ENCODE measurements around the gene ARID2. TPM values are rescaled to one million over a fixed set of nuclear protein-coding genes. Genes with fewer than 3 reads are reported as not detected.

Gene ARID2
- total and polyA plus RNA-seq, 2 of the 13 experiments (the other 11 are each of a cell fraction or from before 2014, with no cell fraction given), result 15.9 to 22.2 TPM

DNA sequence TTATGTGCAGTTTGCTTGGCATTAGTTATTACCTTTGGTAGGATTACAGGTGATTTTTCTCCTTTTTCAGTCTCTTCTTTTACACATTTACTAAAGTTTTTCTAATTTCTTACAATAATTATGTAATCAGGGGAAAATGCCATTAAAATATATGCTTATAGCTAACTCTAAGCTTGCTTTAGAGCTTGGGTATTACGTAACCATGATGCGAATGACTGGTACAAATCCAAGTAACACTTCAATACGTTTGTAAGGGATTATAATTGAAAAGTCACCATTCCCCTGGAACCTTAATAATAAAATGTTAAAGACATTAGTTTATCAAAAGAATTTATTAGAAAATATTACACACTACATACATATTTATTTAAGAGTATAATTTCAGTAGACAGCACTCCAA is 189.3 kb downstream of the ARID2 start:
- BruUV-seq (replicated peaks), result no TSS peak
- FAIRE-seq (no peak), DNase-seq (ENCODE audit: low spot score) (no peak), ATAC-seq (no peak)
- Histone ChIP-seq H3K9me3 (ENCODE audit: low read length) (no peaks in the 10 kb centered on the region), H3K9ac (ENCODE audit: insufficient read depth, low read depth, low read length) (no peak overlapping the region), H3K4me3 (replicated peaks in 1 of 3; ENCODE audit: insufficient read depth in 1 of 3, low read depth in 2 of 3, low read length in 3 of 3) (no peak overlapping the region), H3K79me2 (ENCODE audit: insufficient read depth, low read length) (no peaks in the 10 kb centered on the region), H3K27me3 (ENCODE audit: control insufficient read depth in 1 of 2, insufficient read depth in 2 of 2, low read length in 2 of 2) (no peaks in the 10 kb centered on the region), H3K4me1 (ENCODE audit: insufficient read depth, low read length) (no peaks in the 10 kb centered on the region), H4K20me1 (ENCODE audit: insufficient read depth, low read length) (no peaks in the 10 kb centered on the region), H3K4me2 (ENCODE audit: low read depth, low read length) (no peak overlapping the region), H3K27ac (ENCODE audit: extremely low read length, insufficient read depth, low read length) (no peak overlapping the region), H3K36me3 (replicated peaks in 1 of 2; ENCODE audit: control insufficient read depth in 1 of 2, insufficient read depth in 2 of 2, low read length in 2 of 2) (peaks cover 2 to 16% of the 10 kb centered on the region in 2 experiments; a peak in 4 of 5 replicates), H2AFZ (ENCODE audit: low read length) (no peak overlapping the region)
- in situ Hi-C loops (cut with HindIII; ENCODE audit: extremely low pct_ligation_motif_present, low pct_unique_long_range_greater_than_20kb) (no loop called here), intact Hi-C loops (cut with micrococcal nuclease; ENCODE audit: unreplicated experiment) (no loop called here)
- no peak for TF ChIP-seq SUZ12 (IDR thresholded peaks at IDR 0.05; ENCODE audit: low read depth, low read length)
- no peak for TF ChIP-seq POLR2A (IDR thresholded peaks at IDR 0.05; ENCODE audit: insufficient read depth in 1 of 2, low read depth in 2 of 2, low read length in 2 of 2)
- peak; percentile 84 for TF ChIP-seq CEBPB (IDR thresholded peaks at IDR 0.05; ENCODE audit: borderline replicate concordance, low read depth, low read length)
- TF ChIP-seq CENPT (CRISPR knock-in tag; IDR thresholded peaks at IDR 0.05; ENCODE audit: low read depth), result no peak
- no peak for TF ChIP-seq ZFP1 (CRISPR knock-in tag; IDR thresholded peaks at IDR 0.05)
- no peak for TF ChIP-seq HNF4G (IDR thresholded peaks at IDR 0.05; ENCODE audit: borderline replicate concordance, low read depth, low read length)
- TF ChIP-seq HNF4G (CRISPR knock-in tag; IDR thresholded peaks at IDR 0.05; ENCODE audit: borderline replicate concordance, low read depth), result no peak
- no peak for TF ChIP-seq STAT5B (CRISPR knock-in tag; IDR thresholded peaks at IDR 0.05)
- POLR2A ChIA-PET, result no interaction called here
- CTCF ChIA-PET (ENCODE audit: low intra/inter-chr PET ratio, low total read pairs), result no interaction called here
- WGBS (ENCODE audit: low lambda C conversion rate), result 98% methylated on average over 3 of the region's 3 CpGs

GRCh38 chr12:45928309-45928708 is 198.8 kb downstream of the ARID2 start:
- no peak for FAIRE-seq
- TF ChIP-seq ZNF562 (CRISPR knock-in tag; IDR thresholded peaks at IDR 0.05; ENCODE audit: borderline replicate concordance), result no peak
- TF ChIP-seq, protein P1, sequence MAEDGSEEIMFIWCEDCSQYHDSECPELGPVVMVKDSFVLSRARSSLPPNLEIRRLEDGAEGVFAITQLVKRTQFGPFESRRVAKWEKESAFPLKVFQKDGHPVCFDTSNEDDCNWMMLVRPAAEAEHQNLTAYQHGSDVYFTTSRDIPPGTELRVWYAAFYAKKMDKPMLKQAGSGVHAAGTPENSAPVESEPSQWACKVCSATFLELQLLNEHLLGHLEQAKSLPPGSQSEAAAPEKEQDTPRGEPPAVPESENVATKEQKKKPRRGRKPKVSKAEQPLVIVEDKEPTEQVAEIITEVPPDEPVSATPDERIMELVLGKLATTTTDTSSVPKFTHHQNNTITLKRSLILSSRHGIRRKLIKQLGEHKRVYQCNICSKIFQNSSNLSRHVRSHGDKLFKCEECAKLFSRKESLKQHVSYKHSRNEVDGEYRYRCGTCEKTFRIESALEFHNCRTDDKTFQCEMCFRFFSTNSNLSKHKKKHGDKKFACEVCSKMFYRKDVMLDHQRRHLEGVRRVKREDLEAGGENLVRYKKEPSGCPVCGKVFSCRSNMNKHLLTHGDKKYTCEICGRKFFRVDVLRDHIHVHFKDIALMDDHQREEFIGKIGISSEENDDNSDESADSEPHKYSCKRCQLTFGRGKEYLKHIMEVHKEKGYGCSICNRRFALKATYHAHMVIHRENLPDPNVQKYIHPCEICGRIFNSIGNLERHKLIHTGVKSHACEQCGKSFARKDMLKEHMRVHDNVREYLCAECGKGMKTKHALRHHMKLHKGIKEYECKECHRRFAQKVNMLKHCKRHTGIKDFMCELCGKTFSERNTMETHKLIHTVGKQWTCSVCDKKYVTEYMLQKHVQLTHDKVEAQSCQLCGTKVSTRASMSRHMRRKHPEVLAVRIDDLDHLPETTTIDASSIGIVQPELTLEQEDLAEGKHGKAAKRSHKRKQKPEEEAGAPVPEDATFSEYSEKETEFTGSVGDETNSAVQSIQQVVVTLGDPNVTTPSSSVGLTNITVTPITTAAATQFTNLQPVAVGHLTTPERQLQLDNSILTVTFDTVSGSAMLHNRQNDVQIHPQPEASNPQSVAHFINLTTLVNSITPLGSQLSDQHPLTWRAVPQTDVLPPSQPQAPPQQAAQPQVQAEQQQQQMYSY (CRISPR knock-in tag; IDR thresholded peaks at IDR 0.05), result no peak
- TF ChIP-seq REPIN1 (CRISPR knock-in tag; IDR thresholded peaks at IDR 0.05; ENCODE audit: borderline replicate concordance, low read depth), result no peak
- no peak for TF ChIP-seq AFF4 (CRISPR knock-in tag; IDR thresholded peaks at IDR 0.05)
- no peak for TF ChIP-seq HNF4G (IDR thresholded peaks at IDR 0.05; ENCODE audit: borderline replicate concordance, low read depth, low read length)
- no peak for TF ChIP-seq HNF4G (CRISPR knock-in tag; IDR thresholded peaks at IDR 0.05; ENCODE audit: borderline replicate concordance, low read depth)

More at GRCh38 chr12:45928309-45928708, 198.8 kb downstream of the ARID2 start:
- ATAC-seq (no peak), DNase-seq (ENCODE audit: low spot score) (no peak)
- Histone ChIP-seq H3K79me2 (ENCODE audit: insufficient read depth, low read length) (no peaks in the 10 kb centered on the region), H3K4me3 (replicated peaks in 1 of 3; ENCODE audit: insufficient read depth in 1 of 3, low read depth in 2 of 3, low read length in 3 of 3) (no peak overlapping the region), H3K4me1 (ENCODE audit: insufficient read depth, low read length) (no peaks in the 10 kb centered on the region), H2AFZ (ENCODE audit: low read length) (no peak overlapping the region), H3K9me3 (ENCODE audit: low read length) (no peaks in the 10 kb centered on the region), H3K9ac (ENCODE audit: insufficient read depth, low read depth, low read length) (no peak overlapping the region), H3K36me3 (replicated peaks in 1 of 2; ENCODE audit: control insufficient read depth in 1 of 2, insufficient read depth in 2 of 2, low read length in 2 of 2) (peaks cover 15 to 62% of the 10 kb centered on the region in 2 experiments), H3K27me3 (ENCODE audit: control insufficient read depth in 1 of 2, insufficient read depth in 2 of 2, low read length in 2 of 2) (no peaks in the 10 kb centered on the region), H3K4me2 (ENCODE audit: low read depth, low read length) (no peak overlapping the region), H4K20me1 (ENCODE audit: insufficient read depth, low read length) (no peaks in the 10 kb centered on the region), H3K27ac (ENCODE audit: extremely low read length, insufficient read depth, low read length) (no peak overlapping the region)
- CTCF ChIA-PET (ENCODE audit: low intra/inter-chr PET ratio, low total read pairs), result no interaction called here
- intact Hi-C loops (cut with micrococcal nuclease; ENCODE audit: unreplicated experiment) (no loop called here), in situ Hi-C loops (cut with HindIII; ENCODE audit: extremely low pct_ligation_motif_present, low pct_unique_long_range_greater_than_20kb) (no loop called here)
- POLR2A ChIA-PET, result no interaction called here
- WGBS (ENCODE audit: low lambda C conversion rate), result 98% methylated on average over 2 of the region's 2 CpGs
- no TSS peak for BruUV-seq (replicated peaks)

All from HepG2 (cell line).